Measurements from ENCODE around the gene DYNLT4. TPM values are rescaled to one million over a fixed set of nuclear protein-coding genes. Genes with fewer than 3 reads are reported as not detected.

The DYNLT4 gene
- total and polyA plus RNA-seq, 3 donors from 2014 or later: 0.47 to 4.0 (median 3.2) TPM

DNA sequence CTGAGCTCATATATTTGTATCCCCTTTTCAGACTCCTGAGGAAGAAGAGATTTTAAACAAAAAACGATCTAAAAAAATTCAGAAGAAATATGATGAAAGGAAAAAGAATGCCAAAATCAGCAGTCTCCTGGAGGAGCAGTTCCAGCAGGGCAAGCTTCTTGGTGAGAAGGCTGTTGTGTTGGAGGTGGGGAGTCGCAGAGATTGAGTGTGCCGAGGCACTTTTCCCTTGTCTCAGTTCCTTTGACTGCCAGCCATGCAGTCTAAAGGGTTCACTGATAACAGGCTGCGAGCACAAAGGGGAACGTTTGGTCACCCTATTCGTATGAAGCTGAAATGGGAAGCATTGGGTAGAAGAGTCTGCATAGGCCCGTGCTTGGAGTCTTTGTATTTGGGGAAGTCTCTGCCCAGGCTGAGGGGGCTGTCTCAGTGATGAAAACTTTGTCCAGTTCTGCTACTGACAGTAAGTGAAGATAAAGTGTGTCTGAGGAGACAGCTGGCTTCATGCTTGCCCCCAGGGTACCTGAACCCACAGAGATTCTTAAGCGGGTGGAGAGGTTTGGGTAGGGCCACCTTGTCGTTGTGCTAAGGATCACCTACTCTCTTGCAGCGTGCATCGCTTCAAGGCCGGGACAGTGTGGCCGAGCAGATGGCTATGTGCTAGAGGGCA is 29.0 kb downstream of the DYNLT4 start:
- no peaks in the 10 kb centered on the region for H3K9me3 ChIP-seq
- peaks cover 19% of the 10 kb centered on the region for H3K4me1 ChIP-seq
- H3K4me3 ChIP-seq: no peak overlapping the region
- no peak for TF ChIP-seq CTCF (IDR thresholded peaks at IDR 0.05)
- TF ChIP-seq POLR2A (IDR thresholded peaks at IDR 0.05): no peak
- intact Hi-C loops (cut with DNase I; ENCODE audit: low total_unique reads): no loop called here
- H3K36me3 ChIP-seq (ENCODE audit: low read depth, missing control alignments): no peaks in the 10 kb centered on the region
- no peak overlapping the region for H3K27ac ChIP-seq
- H3K27me3 ChIP-seq: no peaks in the 10 kb centered on the region
- WGBS, 2 donors: 66 to 74% methylated on average over 13 of the region's 13 CpGs
- no peak for DNase-seq

DNA sequence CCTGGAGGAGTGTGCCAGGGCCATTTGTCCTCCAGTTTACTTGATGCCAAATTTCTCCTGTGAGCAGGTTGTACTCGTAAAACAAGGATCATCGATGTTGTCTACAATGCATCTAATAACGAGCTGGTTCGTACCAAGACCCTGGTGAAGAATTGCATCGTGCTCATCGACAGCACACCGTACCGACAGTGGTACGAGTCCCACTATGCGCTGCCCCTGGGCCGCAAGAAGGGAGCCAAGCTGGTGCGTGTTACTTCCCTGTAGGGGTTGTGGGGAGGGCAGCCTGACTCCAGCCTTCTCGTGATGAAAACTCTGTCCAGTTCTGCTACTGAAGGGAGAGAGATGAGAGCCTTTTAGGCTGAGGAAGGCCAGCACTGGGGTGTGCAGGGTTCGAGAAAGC is 29.6 kb downstream of the DYNLT4 start:
- no peak for TF ChIP-seq POLR2A (IDR thresholded peaks at IDR 0.05)
- no peak for TF ChIP-seq CTCF (IDR thresholded peaks at IDR 0.05)
- Histone ChIP-seq H3K27me3 (no peaks in the 10 kb centered on the region), H3K36me3 (ENCODE audit: low read depth, missing control alignments) (no peaks in the 10 kb centered on the region), H3K4me1 (peaks cover 19% of the 10 kb centered on the region), H3K9me3 (no peaks in the 10 kb centered on the region), H3K4me3 (no peak overlapping the region), H3K27ac (no peak overlapping the region)
- intact Hi-C loops (cut with DNase I; ENCODE audit: low total_unique reads): no loop called here
- WGBS, 2 donors: 78 to 80% methylated on average over 14 of the region's 14 CpGs
- no peak for DNase-seq

DNA sequence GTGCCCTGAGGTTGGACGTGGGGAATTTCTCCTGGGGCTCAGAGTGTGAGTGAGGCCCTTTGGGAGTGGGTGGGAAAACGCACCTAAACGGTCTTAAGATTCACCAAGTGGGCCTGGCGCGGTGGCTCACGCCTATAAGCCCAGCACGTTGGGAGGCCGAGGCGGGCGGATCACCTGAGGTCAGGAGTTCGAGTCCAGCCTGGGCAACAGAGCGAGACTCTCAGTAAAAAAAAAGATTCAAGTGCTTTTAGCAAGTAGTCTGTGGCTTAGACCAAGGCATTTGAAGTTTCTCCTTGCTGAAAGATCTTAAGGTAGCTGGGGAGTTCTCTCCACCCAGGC is 30.5 kb downstream of the DYNLT4 start:
- intact Hi-C loops (cut with DNase I; ENCODE audit: low total_unique reads): no loop called here
- Histone ChIP-seq H3K27me3 (no peaks in the 10 kb centered on the region), H3K9me3 (no peaks in the 10 kb centered on the region), H3K27ac (peak overlapping the region; percentile 83 to 93), H3K4me3 (peak overlapping the region in 1 of 2 donors; percentile 86), H3K36me3 (ENCODE audit: low read depth, missing control alignments) (no peaks in the 10 kb centered on the region), H3K4me1 (peaks cover 19% of the 10 kb centered on the region)
- no peak for DNase-seq
- TF ChIP-seq POLR2A (IDR thresholded peaks at IDR 0.05): no peak
- TF ChIP-seq CTCF (IDR thresholded peaks at IDR 0.05): no peak
- 19 to 38% methylated on average over 10 to 12 of the region's 12 CpGs for WGBS, 2 donors

- Histone ChIP-seq H3K36me3 (ENCODE audit: low read depth, missing control alignments) (no peaks in the 10 kb centered on the region), H3K27me3 (no peaks in the 10 kb centered on the region), H3K4me1 (peaks cover 19% of the 10 kb centered on the region), H3K4me3 (peak overlapping the region; percentile 63 to 86), H3K27ac (peak overlapping the region; percentile 83 to 93), H3K9me3 (no peaks in the 10 kb centered on the region)
- intact Hi-C loops (cut with DNase I; ENCODE audit: low total_unique reads): no loop called here
- 3 to 4% methylated on average over 16 to 32 of the region's 36 CpGs for WGBS, 2 donors
- TF ChIP-seq CTCF (IDR thresholded peaks at IDR 0.05) (no peak), POLR2A (IDR thresholded peaks at IDR 0.05) (no peak)
- peak; percentile 32 for DNase-seq
These were observed 31.0 kb downstream of the DYNLT4 start for GRCh38 chr1:44775930-44776729.

Measured in testis (tissue), 3 donors.